ENCODE measurements around the gene ROBO1. TPM values are rescaled to one million over a fixed set of nuclear protein-coding genes. Genes with fewer than 3 reads are reported as not detected.

Gene ROBO1
- total RNA-seq, 1 donor = 69.8 TPM

DNA sequence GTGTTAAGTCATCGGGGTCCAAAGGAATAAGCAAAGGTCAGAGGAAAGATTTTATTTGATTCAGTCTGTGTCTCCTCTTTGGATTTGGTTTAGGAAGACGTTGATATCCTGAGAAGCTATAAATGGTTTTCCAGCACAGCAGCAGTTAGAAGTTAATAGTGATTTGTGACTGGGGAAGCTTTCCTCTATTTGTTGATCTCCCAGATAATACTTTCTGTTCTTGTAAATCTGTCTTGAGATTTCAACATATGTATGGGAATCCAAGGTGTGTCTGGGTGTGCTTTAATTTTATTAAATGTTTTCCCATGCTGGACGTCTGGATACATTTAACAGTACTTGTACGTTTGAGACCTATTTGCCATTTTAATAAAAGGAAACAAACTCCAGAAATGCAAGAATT, 409.5 kb downstream of the ROBO1 start:
- Histone ChIP-seq H3K4me2 (ENCODE audit: insufficient read depth, low read length) (no peak overlapping the region), H3K9me3 (ENCODE audit: low read depth, low read length) (no peaks in the 10 kb centered on the region), H2AFZ (ENCODE audit: low read length) (peak overlapping the region; percentile 17), H4K20me1 (ENCODE audit: insufficient read depth, low read length) (no peaks in the 10 kb centered on the region), H3K4me1 (ENCODE audit: insufficient read depth, low read length) (no peaks in the 10 kb centered on the region), H3K79me2 (ENCODE audit: insufficient read depth, low read length) (no peaks in the 10 kb centered on the region), H3K4me3 (ENCODE audit: insufficient read depth, low read length) (no peak overlapping the region), H3K27me3 (ENCODE audit: insufficient read depth, low read length) (no peaks in the 10 kb centered on the region), H3K36me3 (ENCODE audit: insufficient read depth, low read length) (no peaks in the 10 kb centered on the region), H3K27ac (ENCODE audit: low read depth, low read length) (no peak overlapping the region)
- TF ChIP-seq, protein P1, sequence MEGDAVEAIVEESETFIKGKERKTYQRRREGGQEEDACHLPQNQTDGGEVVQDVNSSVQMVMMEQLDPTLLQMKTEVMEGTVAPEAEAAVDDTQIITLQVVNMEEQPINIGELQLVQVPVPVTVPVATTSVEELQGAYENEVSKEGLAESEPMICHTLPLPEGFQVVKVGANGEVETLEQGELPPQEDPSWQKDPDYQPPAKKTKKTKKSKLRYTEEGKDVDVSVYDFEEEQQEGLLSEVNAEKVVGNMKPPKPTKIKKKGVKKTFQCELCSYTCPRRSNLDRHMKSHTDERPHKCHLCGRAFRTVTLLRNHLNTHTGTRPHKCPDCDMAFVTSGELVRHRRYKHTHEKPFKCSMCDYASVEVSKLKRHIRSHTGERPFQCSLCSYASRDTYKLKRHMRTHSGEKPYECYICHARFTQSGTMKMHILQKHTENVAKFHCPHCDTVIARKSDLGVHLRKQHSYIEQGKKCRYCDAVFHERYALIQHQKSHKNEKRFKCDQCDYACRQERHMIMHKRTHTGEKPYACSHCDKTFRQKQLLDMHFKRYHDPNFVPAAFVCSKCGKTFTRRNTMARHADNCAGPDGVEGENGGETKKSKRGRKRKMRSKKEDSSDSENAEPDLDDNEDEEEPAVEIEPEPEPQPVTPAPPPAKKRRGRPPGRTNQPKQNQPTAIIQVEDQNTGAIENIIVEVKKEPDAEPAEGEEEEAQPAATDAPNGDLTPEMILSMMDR (IDR thresholded peaks at IDR 0.05; ENCODE audit: extremely low read depth, low read depth, low read length) = no peak
- no peak for DNase-seq (ENCODE audit: insufficient read length, low spot score, missing footprints)

DNA sequence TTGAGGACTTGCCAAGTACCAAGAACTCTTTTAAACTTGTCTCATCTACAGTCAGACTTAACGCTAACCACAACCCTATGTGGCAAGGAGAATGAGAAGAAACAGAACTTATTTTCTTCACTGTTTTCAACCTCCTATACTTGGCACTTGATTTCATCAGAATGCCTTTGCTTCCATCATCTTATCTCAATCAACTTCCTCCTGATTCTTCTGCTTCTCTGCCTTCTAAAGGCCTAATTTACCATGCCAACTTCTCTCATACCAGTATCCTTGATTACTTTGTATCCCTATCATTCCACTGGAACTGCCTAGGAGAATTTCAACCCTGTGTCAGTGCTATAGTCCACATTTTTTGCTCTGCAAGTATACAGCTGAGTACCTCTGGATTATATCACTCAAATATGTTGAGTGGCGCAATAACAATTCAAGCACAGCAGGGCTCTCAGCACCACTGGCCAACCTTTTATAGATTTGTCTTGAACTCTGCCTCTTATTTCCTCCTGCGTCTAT, 413.6 kb downstream of the ROBO1 start:
- TF ChIP-seq, protein P1 (IDR thresholded peaks at IDR 0.05; ENCODE audit: extremely low read depth, low read depth, low read length) = no peak

DNA sequence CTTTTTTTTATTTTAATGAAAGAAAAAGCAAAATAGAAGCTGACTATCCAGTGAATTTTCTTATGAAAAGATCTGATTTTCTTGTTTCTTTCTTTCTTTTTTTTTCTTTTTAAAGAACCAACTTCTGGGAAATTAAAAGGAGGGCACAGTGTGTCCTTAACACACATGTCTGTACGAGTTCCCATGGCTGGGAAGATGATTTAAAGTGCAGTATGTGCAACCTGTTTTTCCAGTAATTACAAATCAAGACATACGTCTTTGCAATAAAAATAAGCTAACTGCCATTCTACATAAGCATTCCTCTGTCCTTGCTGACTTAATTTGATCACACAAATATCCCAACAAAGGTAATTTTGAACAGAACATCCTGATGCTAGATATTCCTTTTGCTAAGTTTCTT, 416.1 kb downstream of the ROBO1 start:
- no peaks in the 10 kb centered on the region for H3K4me1 ChIP-seq (ENCODE audit: insufficient read depth, low read length)
- H3K4me2 ChIP-seq (ENCODE audit: insufficient read depth, low read length) = no peak overlapping the region
- no peaks in the 10 kb centered on the region for H3K36me3 ChIP-seq (ENCODE audit: insufficient read depth, low read length)
- no peak overlapping the region for H2AFZ ChIP-seq (ENCODE audit: low read length)
- H3K9me3 ChIP-seq (ENCODE audit: low read depth, low read length) = no peaks in the 10 kb centered on the region
- H3K4me3 ChIP-seq (ENCODE audit: insufficient read depth, low read length) = no peak overlapping the region
- H3K27ac ChIP-seq (ENCODE audit: low read depth, low read length) = no peak overlapping the region
- H3K79me2 ChIP-seq (ENCODE audit: insufficient read depth, low read length) = no peaks in the 10 kb centered on the region
- TF ChIP-seq, protein P1 (IDR thresholded peaks at IDR 0.05; ENCODE audit: extremely low read depth, low read depth, low read length) = no peak
- no peak for DNase-seq (ENCODE audit: insufficient read length, low spot score, missing footprints)
- no peaks in the 10 kb centered on the region for H4K20me1 ChIP-seq (ENCODE audit: insufficient read depth, low read length)
- H3K27me3 ChIP-seq (ENCODE audit: insufficient read depth, low read length) = no peaks in the 10 kb centered on the region

More for the DNA sequence above, 413.6 kb downstream of the ROBO1 start:
- Histone ChIP-seq H4K20me1 (ENCODE audit: insufficient read depth, low read length) (no peaks in the 10 kb centered on the region), H3K4me2 (ENCODE audit: insufficient read depth, low read length) (no peak overlapping the region), H3K27me3 (ENCODE audit: insufficient read depth, low read length) (no peaks in the 10 kb centered on the region), H3K4me1 (ENCODE audit: insufficient read depth, low read length) (no peaks in the 10 kb centered on the region), H3K4me3 (ENCODE audit: insufficient read depth, low read length) (no peak overlapping the region), H3K27ac (ENCODE audit: low read depth, low read length) (no peak overlapping the region), H3K36me3 (ENCODE audit: insufficient read depth, low read length) (no peaks in the 10 kb centered on the region), H3K9me3 (ENCODE audit: low read depth, low read length) (no peaks in the 10 kb centered on the region), H3K79me2 (ENCODE audit: insufficient read depth, low read length) (no peaks in the 10 kb centered on the region), H2AFZ (ENCODE audit: low read length) (no peak overlapping the region)
- no peak for DNase-seq (ENCODE audit: insufficient read length, low spot score, missing footprints)

DNA sequence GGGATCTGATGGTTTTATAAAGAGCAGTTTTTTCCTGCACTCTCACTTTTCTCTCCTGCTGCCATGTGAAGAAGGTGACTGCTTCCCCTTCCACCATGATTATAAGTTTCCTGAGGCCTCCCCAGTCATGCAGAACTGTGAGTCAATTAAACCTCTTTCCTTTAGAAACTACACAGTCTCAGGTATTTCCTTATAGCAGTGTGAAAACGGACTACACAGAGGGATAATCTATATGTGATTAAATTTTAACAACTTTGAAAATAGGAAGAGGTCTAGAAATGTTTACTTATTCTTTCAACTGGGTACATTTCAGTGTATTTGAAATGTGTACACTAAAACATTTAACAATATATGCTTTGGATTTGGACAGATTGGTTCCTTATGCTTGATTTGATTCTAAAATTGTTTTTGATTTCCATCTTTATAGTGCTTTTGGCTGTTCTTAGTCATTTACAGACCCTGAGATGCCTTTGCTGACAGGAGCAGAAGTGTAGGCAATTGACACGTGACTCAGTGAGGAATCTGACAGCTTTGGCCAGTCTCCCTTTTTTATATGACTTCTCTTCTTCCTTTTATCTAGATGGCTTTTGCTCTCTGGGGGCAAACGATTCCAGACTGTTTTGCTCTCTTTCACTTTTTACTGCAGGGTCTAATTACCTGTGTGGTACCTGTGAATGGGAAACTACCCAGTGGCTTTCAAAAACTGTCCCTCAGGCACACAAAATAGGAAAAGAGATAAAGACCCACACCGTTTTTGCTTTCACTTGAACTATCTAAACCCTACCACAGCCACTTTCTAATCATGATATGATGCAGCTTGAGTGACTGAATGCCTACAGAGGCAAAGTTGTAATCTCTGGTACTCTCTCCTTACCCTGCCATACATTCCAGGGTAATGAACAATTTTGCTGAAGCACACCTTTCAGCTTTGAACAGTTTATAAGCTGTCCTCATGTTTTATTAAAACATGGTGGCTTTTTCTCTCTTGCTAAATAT, 422.6 kb downstream of the ROBO1 start:
- H3K4me1 ChIP-seq (ENCODE audit: insufficient read depth, low read length) = no peaks in the 10 kb centered on the region
- H3K9me3 ChIP-seq (ENCODE audit: low read depth, low read length) = no peaks in the 10 kb centered on the region
- H3K4me2 ChIP-seq (ENCODE audit: insufficient read depth, low read length) = peak overlapping the region; percentile 18
- TF ChIP-seq, protein P1 (IDR thresholded peaks at IDR 0.05; ENCODE audit: extremely low read depth, low read depth, low read length) = no peak
- no peaks in the 10 kb centered on the region for H3K79me2 ChIP-seq (ENCODE audit: insufficient read depth, low read length)
- no peaks in the 10 kb centered on the region for H4K20me1 ChIP-seq (ENCODE audit: insufficient read depth, low read length)
- no peaks in the 10 kb centered on the region for H3K36me3 ChIP-seq (ENCODE audit: insufficient read depth, low read length)
- no peak for DNase-seq (ENCODE audit: insufficient read length, low spot score, missing footprints)
- no peak overlapping the region for H3K4me3 ChIP-seq (ENCODE audit: insufficient read depth, low read length)
- H2AFZ ChIP-seq (ENCODE audit: low read length) = no peak overlapping the region
- no peaks in the 10 kb centered on the region for H3K27me3 ChIP-seq (ENCODE audit: insufficient read depth, low read length)
- no peak overlapping the region for H3K27ac ChIP-seq (ENCODE audit: low read depth, low read length)
